ENCODE results near the gene MARCHF6. TPM values are rescaled to one million over a fixed set of nuclear protein-coding genes. Genes with fewer than 3 reads are reported as not detected.

MARCHF6 gene
- total and polyA plus RNA-seq, 9 of the 15 experiments (the other 6 are each of a cell fraction or from before 2014, with no cell fraction given), result 74.1 to 456 (median 116) TPM

DNA sequence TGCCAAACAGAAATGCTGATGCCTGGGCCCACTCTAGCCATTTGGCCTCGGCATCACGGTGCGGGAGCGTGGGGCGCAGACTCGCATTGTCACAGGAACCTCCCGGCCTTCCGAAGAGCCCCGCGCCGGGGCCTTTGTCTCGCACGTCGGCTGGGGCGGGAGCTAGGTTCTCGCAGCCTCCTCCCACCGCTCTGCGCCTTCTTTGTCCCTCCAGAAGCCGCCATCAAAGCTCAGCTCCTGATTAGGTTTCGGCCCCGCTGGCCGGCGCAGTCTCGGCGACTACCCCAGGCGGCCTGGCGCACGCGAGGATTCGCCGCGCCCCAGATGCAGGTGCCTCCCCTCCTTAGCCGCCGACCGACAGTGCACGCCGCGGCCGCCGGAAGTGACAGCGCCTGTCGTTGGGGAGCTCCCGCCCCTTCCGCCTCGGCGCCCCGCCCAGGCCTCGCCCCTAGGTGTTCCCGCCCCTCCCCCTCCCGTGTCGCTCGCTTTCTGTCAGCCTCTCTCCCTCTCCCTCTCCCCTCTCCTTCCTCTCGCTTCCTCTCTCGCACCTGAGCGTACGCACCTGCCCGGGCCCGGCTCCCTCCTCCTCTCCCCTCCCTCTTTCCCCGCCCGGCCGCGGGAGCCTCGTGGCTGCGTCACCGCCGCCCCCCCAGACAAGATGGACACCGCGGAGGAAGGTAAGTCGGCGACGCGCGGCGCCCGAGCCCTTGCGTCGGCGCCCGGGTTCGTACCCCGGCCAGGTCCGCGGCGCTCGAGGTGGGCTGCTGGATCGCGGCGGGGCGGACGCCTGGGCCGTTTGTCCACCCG, at the start of gene MARCHF6 (continued):
- TF ChIP-seq, protein P1, sequence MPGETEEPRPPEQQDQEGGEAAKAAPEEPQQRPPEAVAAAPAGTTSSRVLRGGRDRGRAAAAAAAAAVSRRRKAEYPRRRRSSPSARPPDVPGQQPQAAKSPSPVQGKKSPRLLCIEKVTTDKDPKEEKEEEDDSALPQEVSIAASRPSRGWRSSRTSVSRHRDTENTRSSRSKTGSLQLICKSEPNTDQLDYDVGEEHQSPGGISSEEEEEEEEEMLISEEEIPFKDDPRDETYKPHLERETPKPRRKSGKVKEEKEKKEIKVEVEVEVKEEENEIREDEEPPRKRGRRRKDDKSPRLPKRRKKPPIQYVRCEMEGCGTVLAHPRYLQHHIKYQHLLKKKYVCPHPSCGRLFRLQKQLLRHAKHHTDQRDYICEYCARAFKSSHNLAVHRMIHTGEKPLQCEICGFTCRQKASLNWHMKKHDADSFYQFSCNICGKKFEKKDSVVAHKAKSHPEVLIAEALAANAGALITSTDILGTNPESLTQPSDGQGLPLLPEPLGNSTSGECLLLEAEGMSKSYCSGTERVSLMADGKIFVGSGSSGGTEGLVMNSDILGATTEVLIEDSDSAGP (CRISPR knock-in tag; IDR thresholded peaks at IDR 0.05), result no peak
- no peak for TF ChIP-seq NELFE (IDR thresholded peaks at IDR 0.05; ENCODE audit: insufficient read depth, insufficient read length)
- TF ChIP-seq, protein P2, sequence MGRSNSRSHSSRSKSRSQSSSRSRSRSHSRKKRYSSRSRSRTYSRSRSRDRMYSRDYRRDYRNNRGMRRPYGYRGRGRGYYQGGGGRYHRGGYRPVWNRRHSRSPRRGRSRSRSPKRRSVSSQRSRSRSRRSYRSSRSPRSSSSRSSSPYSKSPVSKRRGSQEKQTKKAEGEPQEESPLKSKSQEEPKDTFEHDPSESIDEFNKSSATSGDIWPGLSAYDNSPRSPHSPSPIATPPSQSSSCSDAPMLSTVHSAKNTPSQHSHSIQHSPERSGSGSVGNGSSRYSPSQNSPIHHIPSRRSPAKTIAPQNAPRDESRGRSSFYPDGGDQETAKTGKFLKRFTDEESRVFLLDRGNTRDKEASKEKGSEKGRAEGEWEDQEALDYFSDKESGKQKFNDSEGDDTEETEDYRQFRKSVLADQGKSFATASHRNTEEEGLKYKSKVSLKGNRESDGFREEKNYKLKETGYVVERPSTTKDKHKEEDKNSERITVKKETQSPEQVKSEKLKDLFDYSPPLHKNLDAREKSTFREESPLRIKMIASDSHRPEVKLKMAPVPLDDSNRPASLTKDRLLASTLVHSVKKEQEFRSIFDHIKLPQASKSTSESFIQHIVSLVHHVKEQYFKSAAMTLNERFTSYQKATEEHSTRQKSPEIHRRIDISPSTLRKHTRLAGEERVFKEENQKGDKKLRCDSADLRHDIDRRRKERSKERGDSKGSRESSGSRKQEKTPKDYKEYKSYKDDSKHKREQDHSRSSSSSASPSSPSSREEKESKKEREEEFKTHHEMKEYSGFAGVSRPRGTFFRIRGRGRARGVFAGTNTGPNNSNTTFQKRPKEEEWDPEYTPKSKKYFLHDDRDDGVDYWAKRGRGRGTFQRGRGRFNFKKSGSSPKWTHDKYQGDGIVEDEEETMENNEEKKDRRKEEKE (IDR thresholded peaks at IDR 0.05; ENCODE audit: borderline replicate concordance in 1 of 2, control insufficient read depth in 1 of 2, low read depth in 2 of 2, low read length in 1 of 2), result 0 out of 4 replicates have a peak, but pooled peaks of 1 of the 2 experiments have one; percentile 73
- peak; percentile 75; the same call in 1 of the 2 replicates for TF ChIP-seq ZC3H4 (CRISPR knock-in tag; IDR thresholded peaks at IDR 0.05; ENCODE audit: borderline replicate concordance)
- TF ChIP-seq NFATC3 (IDR thresholded peaks at IDR 0.05), result no peak
- peak; percentile 89 for TF ChIP-seq KDM5B (IDR thresholded peaks at IDR 0.05; ENCODE audit: insufficient replicate concordance, low read depth, low read length)
- peak; percentile 84; the same call in 1 of the 2 replicates for TF ChIP-seq ZBTB43 (CRISPR knock-in tag; IDR thresholded peaks at IDR 0.05)
- peak; percentile 59 for TF ChIP-seq NR2C2 (CRISPR knock-in tag; IDR thresholded peaks at IDR 0.05)
- 0 out of 2 replicates have a peak, but pooled peaks have one; percentile 28 for TF ChIP-seq NR2C2 (tag; IDR thresholded peaks at IDR 0.05)
- TF ChIP-seq ETS2 (tag; IDR thresholded peaks at IDR 0.05; ENCODE audit: borderline replicate concordance, poor library complexity, severe bottlenecking), result no peak
- TF ChIP-seq SIRT6 (IDR thresholded peaks at IDR 0.05; ENCODE audit: low read depth, low read length), result no peak
- no peak for TF ChIP-seq GATAD2B (IDR thresholded peaks at IDR 0.05; ENCODE audit: borderline replicate concordance)
- TF ChIP-seq ZNF778 (CRISPR knock-in tag; IDR thresholded peaks at IDR 0.05), result no peak
- no peak for TF ChIP-seq ZNF449 (CRISPR knock-in tag; IDR thresholded peaks at IDR 0.05)
- TF ChIP-seq ZNF707 (CRISPR knock-in tag; conservative IDR thresholded peaks at IDR 0.05), result no peak
- TF ChIP-seq, protein P3, sequence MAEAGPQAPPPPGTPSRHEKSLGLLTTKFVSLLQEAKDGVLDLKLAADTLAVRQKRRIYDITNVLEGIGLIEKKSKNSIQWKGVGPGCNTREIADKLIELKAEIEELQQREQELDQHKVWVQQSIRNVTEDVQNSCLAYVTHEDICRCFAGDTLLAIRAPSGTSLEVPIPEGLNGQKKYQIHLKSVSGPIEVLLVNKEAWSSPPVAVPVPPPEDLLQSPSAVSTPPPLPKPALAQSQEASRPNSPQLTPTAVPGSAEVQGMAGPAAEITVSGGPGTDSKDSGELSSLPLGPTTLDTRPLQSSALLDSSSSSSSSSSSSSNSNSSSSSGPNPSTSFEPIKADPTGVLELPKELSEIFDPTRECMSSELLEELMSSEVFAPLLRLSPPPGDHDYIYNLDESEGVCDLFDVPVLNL (CRISPR knock-in tag; IDR thresholded peaks at IDR 0.05; ENCODE audit: low read depth), result no peak
- TF ChIP-seq FOXJ3 (CRISPR knock-in tag; IDR thresholded peaks at IDR 0.05), result no peak
